Kidney epithelial cell (primary cell): ENCODE results near the gene METRNL. TPM values are rescaled to one million over a fixed set of nuclear protein-coding genes. Genes with fewer than 3 reads are reported as not detected.

ENCODE experiments used
- DNase-seq: peaks from one replicate; pipeline ENCODE4 v3.0.0-alpha.2; 2010; ENCODE audit warnings: low read depth
- H3K27me3 ChIP-seq: 2 replicates; pipeline ENCODE4 v1.6.0; 2011; ENCODE audit warnings: low read length; ENCODE audit not compliant: control insufficient read depth, insufficient read depth
- H3K36me3 ChIP-seq: 2 replicates; pipeline ENCODE4 v1.5.1; 2011; ENCODE audit warnings: low read length; ENCODE audit not compliant: control insufficient read depth, insufficient read depth
- H3K4me3 ChIP-seq: 2 replicates; pipeline ENCODE4 v1.5.1; 2011; ENCODE audit warnings: low read depth, mild to moderate bottlenecking, control low read depth, low read length
- total RNA-seq: library from RNA; depleted of rRNA; stranded (reverse); fragments of >200 nt; gene quantifications from 2 replicates; pipeline ENCODE4 v1.2.3, GENCODE V29; 2015
- TF ChIP-seq, protein P1 (sequence below): IDR thresholded peaks from 2 replicates; pipeline ENCODE4 v1.5.1; 2011; ENCODE audit warnings: mild to moderate bottlenecking, moderate library complexity, low read length, control low read depth, inconsistent platforms; ENCODE audit not compliant: insufficient read depth, poor library complexity, severe bottlenecking

Gene METRNL
- total RNA-seq, 1 donor from 2014 or later, result 91.5 TPM

DNA sequence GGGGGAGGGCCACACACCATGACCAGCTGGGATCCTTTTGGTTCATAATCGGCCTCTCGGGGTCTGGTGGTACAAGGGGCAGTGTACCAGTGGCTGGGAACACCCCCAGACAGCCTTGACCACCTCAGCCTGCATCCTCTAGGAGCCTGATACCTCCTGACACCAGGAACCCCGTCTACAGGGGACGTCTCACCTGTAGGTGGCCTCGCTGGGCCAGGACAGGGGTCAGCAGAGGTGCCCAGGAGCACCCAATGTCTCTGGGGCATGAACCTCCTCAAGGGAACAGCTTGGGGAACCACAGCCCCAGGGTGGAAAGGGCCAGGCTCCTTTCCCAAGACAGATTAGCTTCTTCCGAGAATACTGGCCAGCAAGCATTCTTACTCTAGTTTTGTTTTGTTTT is 2.5 kb upstream of the METRNL start:
- TF ChIP-seq, protein P1, sequence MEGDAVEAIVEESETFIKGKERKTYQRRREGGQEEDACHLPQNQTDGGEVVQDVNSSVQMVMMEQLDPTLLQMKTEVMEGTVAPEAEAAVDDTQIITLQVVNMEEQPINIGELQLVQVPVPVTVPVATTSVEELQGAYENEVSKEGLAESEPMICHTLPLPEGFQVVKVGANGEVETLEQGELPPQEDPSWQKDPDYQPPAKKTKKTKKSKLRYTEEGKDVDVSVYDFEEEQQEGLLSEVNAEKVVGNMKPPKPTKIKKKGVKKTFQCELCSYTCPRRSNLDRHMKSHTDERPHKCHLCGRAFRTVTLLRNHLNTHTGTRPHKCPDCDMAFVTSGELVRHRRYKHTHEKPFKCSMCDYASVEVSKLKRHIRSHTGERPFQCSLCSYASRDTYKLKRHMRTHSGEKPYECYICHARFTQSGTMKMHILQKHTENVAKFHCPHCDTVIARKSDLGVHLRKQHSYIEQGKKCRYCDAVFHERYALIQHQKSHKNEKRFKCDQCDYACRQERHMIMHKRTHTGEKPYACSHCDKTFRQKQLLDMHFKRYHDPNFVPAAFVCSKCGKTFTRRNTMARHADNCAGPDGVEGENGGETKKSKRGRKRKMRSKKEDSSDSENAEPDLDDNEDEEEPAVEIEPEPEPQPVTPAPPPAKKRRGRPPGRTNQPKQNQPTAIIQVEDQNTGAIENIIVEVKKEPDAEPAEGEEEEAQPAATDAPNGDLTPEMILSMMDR, result peak; percentile 33
- DNase-seq, result no peak
- Histone ChIP-seq H3K4me3 (no peak overlapping the region), H3K36me3 (no peaks in the 10 kb centered on the region), H3K27me3 (peaks cover 20% of the 10 kb centered on the region)

DNA sequence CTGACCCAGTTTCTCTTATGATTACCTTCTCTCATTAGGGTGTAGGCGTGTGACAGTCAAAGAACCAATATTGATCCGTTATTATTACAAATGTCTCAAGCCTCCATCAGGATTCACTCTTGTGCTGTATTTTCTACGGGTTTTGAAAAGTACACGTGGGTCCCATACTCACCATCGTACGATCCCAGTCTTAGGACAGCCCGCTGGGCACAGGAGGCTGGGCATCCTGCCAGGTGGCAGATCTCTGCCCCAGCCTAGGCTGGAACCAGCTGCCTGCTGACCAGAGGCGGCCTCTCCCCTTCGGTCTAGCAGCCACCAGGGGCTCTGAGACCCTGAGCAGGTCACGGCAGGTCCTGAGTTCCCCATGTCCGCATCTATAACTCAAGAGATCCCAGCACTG is 2.0 kb upstream of the METRNL start:
- Histone ChIP-seq H3K27me3 (peaks cover 20% of the 10 kb centered on the region), H3K4me3 (no peak overlapping the region), H3K36me3 (no peaks in the 10 kb centered on the region)
- DNase-seq, result no peak
- TF ChIP-seq, protein P1, result no peak

DNA sequence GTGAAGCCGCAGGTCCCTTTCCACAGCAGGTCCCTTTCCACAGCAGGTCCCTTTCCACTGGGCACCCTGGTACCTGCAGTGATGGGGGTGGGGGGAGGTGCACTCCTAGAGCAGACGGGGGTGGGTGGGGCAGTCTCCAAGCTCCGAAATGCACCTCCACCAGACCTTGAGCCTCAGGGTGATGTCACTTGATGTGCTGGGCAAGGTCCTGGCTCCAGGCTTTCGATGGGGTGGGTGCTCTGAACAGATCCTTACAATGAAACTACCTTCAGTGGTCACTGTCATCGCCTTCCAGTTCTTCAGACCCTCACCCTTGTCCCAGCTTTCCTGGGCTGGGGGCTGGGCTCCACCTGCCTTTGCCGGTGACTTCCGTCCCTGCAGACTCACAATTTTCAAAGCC is 1.5 kb upstream of the METRNL start:
- peaks cover 20% of the 10 kb centered on the region for H3K27me3 ChIP-seq

DNA sequence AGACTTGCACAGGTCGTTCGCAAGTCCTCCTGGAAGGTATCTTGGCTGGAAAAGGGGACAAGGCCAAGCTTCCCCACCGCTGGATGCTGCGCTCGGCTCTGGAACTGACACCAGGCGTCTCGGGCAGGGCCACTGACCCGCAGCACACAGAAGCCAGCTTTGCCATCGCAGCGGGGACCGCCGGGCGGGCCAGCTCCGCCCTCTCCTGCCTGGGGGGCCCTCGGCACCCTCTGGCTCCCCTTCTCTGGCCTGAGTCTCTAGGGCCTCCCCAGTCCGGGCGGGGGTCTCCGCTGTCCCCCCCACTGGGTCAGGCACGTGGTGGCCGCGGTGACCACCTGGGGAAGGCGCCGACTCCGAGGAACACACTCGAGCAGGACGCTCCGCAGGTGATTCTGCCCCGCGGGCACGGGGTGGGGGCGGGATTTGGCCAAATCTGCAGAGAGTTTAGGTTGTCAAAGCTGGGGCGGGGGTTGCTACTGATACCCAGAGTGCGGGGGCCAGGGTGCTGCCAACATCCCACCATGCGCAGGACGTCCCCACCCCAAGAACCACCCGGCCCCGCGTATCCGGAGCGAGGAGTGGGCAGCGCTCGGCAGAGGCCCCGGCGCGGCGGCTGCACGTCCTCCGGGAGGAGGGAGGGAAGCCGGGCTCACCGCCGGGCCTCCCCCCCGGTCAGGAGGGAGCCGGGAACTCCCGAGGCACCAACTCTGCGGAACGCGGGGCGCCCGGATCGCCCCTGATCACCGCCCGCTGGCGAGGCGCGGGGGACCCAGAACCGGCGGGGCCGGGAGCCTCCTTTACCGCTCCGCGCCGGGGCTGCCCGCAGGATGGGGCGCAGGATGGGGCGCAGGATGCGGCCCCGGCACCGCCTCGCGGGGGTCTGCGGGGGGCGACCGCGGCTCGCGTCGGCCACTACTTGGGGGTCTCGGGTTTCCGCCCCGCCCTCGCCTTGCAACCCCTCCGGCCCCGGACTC is 744 bp upstream of the METRNL start:
- peak overlapping the region; percentile 41 for H3K4me3 ChIP-seq
- H3K36me3 ChIP-seq, result no peaks in the 10 kb centered on the region
- no peak for DNase-seq
- peaks cover 20% of the 10 kb centered on the region for H3K27me3 ChIP-seq
- TF ChIP-seq, protein P1, result no peak

More for the DNA sequence above, 1.5 kb upstream of the METRNL start:
- TF ChIP-seq, protein P1, result no peak
- Histone ChIP-seq H3K4me3 (no peak overlapping the region), H3K36me3 (no peaks in the 10 kb centered on the region)
- no peak for DNase-seq

DNA sequence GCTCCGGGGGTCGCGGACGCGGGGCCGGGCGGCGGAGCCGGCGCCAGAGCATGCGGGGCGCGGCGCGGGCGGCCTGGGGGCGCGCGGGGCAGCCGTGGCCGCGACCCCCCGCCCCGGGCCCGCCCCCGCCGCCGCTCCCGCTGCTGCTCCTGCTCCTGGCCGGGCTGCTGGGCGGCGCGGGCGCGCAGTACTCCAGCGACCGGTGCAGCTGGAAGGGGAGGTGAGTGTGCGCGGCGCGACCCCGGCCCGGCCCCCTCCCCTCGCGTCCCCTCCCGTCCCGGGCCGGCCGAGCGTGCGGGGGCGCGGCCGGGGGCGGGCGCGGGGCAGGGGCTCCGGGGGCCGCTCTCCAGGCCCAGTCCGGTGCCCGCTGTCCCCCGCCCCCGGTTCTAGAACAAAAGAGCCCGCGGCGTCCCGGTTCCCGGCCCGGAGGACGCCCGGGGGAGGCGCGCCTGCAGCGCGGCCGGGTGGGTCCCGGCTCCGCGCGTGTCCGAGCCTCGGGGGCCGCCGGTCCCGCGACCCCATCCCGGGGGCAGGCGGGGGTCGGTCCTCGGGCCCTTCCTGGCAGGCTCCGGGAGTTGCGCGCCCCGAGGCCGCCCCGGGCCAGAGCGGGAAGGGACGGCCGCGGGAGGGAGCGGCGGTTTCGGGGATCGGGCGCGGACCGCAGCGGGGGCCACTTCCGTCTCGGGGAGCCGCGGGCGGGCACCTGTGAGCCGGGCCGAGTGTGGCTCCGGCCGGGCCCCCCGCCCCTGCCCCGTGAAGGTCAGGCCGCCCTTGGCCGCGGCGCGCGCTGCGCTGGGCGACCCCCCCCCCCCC is 563 bp downstream of the METRNL start:
- Histone ChIP-seq H3K27me3 (peaks cover 19% of the 10 kb centered on the region), H3K4me3 (peak overlapping the region; percentile 45), H3K36me3 (no peaks in the 10 kb centered on the region)
- no peak for DNase-seq
- TF ChIP-seq, protein P1, result no peak
